Islet of Langerhans (tissue), 1 donor: ENCODE results near the gene CAPNS1.
"Not testable (repeated sequence)": the region's sequence is repeated elsewhere in the genome, so short reads cannot be mapped to it uniquely, and the experiment has no call there.

Experiments used
- FAIRE-seq: peaks from one replicate; lab custom pipeline; 2011; peaks lifted over from hg19 to GRCh38; lab: Jason Lieb, UNC

Gene CAPNS1

DNA sequence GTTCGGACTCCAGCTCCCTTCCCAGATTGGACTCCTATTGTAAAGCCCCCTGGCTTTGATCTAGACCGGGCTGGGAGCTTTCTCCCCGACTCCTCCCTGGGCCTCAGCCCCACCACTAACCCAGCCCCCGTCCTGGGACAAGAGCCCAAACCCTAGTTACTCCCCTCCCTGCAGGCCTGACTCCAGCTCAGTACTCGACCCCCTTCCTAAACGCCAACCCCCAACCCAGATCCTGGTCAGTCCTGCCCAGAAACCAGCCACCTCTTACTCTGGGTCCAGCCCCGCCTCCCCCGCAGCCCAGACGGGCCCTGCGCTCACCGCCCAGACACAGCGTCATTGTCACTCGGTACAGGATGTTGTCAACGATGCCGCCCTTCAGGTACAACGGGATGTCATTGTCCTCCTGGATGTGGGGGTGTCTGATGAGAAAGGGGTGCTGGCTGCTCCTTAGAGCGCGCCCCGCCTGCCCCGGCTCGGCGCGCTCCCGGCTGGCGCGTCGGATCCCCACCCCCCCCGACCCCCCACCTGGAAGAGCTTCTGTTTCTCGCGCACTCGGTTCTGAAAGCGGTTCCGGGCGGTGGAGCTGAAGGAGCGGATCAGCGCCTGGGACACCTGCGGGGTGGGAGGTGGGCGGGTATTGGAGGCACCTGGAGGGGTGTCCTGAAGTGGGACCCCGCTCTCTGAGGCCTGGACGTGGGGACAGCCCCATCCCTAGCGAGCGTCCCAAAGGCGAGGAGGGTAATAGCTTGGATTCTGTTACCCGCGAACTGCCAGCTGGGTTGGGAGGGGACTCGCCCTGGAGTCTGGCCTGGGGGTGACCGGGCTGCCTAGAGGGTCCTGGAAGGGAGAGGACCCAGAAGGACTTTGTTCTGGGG is 11.5 kb downstream of the CAPNS1 start:
- no peak for FAIRE-seq

- FAIRE-seq: no peak
Measured at GRCh38 chr19:36152019-36152351, 12.1 kb downstream of the CAPNS1 start.

- no peak for FAIRE-seq
Measured at GRCh38 chr19:36152352-36153091, 12.7 kb downstream of the CAPNS1 start, which contains the start of gene COX7A1. TSS of gene COX7A1 (minus strand) at chr19:36152447. CDS start at chr19:36152407, 40 bp downstream.

- no peak for FAIRE-seq
Measured at GRCh38 chr19:36153126-36153525, 13.3 kb downstream of the CAPNS1 start.

GRCh38 chr19:36160821-36161596 is 21.1 kb downstream of the CAPNS1 start:
- no peak for FAIRE-seq

DNA sequence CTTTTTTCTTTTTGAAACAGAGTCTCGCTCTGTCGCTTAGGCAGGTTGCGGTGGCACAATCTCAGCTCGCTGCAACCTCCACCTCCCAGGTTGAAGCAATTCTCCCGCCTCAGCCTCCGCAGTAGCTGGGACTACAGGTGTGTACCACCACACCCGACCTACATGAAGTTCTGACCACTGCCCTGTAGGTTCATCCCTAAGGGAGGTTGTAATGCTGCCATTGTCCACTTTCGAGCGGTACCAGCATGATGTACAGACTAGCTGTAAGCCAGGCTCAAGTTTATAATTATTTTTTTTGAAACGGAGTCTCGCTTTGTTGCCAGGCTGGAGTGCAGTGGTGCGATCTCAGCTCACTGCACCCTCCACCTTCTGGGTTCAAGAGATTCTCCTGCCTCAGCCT is 23.9 kb downstream of the CAPNS1 start:
- FAIRE-seq: no peak

DNA sequence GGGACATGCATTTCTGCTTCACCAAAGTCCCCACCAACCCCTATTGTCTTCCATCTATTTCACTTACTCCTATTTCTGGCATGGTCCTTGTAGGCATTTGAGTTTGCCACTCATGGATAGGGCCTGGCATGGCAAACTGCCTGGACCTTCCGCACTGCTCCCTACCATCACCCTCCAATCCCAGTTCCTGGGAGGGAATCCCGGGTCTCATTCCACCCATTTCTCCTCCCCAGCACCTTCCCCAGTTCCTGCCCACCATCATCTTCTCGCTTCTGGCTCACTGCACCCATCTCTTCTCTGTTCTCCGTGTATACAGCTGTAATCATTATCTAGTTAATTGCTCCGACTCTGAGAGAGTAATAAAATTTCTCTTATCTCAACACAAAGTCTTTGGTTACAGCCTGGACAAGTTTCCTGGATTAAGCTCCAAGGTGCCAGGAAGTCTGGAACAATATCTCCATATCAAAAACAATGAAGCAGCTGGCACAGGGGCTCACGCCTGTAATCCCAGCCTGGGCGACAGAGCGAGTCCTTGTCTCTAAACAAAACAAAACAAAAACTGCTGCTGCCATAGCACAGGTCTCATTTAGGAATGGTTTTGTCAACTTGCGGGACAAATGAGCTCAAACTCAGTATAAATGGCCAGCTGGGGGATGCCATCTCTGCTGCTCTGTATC is 29.4 kb downstream of the CAPNS1 start:
- FAIRE-seq: no peak

GRCh38 chr19:36172852-36173251 is 33.0 kb downstream of the CAPNS1 start:
- no peak for FAIRE-seq

- not testable (repeated sequence) for FAIRE-seq
Measured at GRCh38 chr19:36173846-36174245, 34.0 kb downstream of the CAPNS1 start.

DNA sequence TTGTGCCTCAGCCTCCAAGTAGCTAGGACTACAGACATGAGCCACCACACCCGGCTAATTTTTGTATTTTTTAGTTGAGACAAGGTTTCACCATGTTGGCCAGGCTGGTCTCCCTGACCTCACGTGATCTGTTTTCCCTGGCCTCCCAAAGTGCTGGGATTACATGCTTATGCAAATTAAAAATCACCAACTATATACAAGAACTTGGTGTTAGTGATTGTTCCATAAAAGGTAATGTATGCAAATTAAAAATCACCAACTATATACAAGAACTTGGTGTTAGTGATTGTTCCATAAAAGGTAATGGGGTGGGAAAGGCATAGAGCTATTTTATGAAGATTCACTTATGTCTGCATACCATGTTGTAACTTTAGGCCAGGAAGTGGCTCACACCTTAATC is 39.2 kb downstream of the CAPNS1 start:
- FAIRE-seq: not testable (repeated sequence)

DNA sequence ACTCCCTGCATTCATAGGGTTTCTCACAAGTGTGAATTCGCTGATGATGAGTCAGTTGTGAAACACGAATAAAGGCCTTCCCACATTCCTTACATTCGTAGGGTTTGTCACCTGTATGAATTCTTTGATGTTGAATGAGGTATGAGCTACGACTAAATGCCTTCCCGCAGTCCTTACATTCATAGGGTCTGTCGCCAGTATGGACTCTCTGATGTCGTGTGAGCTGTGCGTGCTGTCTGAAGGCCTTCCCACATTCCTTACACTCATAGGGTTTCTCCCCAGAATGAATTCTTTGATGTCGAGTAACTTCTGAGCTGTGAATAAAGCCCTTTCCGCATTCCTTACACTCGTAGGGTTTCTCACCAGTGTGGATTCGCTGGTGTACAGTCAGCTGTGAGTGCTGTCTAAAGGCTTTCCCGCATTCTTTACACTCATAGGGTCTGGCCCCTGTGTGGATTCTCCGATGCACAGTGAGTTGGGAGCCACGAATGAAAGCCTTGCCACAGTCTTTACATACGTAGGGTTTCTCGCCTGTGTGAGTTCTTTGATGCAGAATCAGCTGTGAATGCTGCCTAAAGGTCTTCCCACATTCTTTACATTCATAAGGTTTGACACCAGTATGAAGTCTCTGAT is 42.9 kb downstream of the CAPNS1 start:
- no peak for FAIRE-seq

DNA sequence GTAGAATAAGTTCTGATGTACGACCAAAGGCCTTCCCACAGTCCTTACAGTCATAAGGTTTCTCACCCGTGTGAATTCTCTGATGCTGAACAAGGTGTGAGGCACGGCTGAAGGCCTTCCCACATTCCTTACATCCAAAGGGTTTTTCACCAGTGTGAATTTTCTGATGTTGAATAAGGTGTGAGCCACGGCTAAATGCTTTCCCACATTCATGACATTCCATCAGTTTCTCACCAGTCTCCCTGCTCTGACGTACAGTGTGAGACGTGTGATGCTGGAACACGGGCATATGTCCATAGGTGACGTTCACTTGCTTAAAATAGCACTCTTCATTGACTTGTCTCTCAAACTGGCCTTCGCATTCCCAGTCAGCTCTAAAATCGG is 43.4 kb downstream of the CAPNS1 start:
- FAIRE-seq: no peak

DNA sequence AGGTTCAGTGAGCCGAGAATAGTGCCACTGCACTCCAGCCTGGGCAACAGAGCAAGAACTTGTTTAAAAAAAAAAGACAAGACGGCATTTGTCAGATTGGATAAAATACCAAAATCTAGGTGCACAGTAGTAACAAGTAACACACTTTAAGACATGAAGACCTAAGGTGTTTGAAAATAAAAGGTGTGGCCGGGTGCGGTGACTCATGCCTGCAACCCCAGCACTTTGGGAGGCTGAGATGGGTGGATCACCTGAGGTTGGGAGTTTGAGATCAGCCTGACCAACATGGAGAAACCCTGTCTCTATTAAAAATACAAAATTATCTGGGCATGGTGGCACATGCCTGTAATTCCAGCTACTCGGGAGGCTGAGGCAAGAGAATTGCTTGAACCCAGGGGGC is 46.9 kb downstream of the CAPNS1 start:
- not testable (repeated sequence) for FAIRE-seq

GRCh38 chr19:36196249-36196648 is 56.4 kb downstream of the CAPNS1 start:
- no peak for FAIRE-seq

- no peak for FAIRE-seq
Measured at GRCh38 chr19:36198119-36198518, 58.3 kb downstream of the CAPNS1 start.
